Peyer's patch (tissue), 4 donors: ENCODE measurements around the gene KRTAP6-1.

Experiments used
- CTCF ChIP-seq, 6 experiments: fragments of 450-650 bp in 4 of 6; fragments of 200-600 bp in 2 of 6; sonication (generic) in 1 of 6; IDR thresholded peaks; one replicate each; pipeline ENCODE4 v1.5.1; 2017 to 2019; ENCODE audit warnings: antibody characterized with exemption in 6 of 6, mild to moderate bottlenecking in 3 of 6, moderate library complexity in 1 of 6
- POLR2A ChIP-seq, 2 donors: fragments of 450-650 bp; IDR thresholded peaks; one replicate each; pipeline ENCODE4 v1.5.1; 2017; ENCODE audit warnings: antibody characterized with exemption in 2 of 2, mild to moderate bottlenecking in 2 of 2, moderate library complexity in 2 of 2

DNA sequence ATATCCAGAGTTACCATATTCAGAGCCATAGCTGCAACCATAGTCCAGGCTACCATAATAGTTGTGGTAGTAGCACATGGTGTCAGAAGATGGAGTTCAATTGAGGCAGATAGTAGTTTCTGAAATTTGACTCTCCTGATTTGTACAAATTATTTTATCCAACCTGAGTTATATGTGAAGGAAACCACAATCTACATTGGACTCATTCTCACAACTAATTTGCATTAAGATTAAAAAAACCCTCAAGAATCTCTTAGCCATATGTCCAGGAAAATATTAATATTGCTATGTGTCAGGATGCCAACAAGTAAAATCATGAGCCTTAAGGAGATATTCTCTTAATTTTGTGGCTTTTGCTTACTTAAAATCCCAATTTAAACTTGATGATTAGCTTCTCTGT is 23.4 kb downstream of the KRTAP6-1 start, which contains the start of gene KRTAP22-2:
- TF ChIP-seq CTCF (IDR thresholded peaks at IDR 0.05) (no peak), POLR2A (IDR thresholded peaks at IDR 0.05) (no peak)
